Measurements from ENCODE around the gene PPM1F. TPM values are rescaled to one million over a fixed set of nuclear protein-coding genes. Genes with fewer than 3 reads are reported as not detected.

The PPM1F gene
- total RNA-seq, 5 donors from 2014 or later (not counting 1 experiment from before 2014, with no cell fraction given): 18.7 to 29.9 (median 24.4) TPM

- Histone ChIP-seq H3K27ac (ENCODE audit: low read length) (no peak overlapping the region), H3K36me3 (ENCODE audit: control insufficient read depth in 2 of 2, extremely low read depth in 1 of 2, insufficient read depth in 1 of 2, low read length in 1 of 2) (peaks cover 17 to 33% of the 10 kb centered on the region in 2 donors), H3K4me1 (ENCODE audit: control insufficient read depth in 1 of 2, extremely low read depth in 1 of 2, insufficient read depth in 2 of 2, low read length in 2 of 2) (peaks cover 2 to 22% of the 10 kb centered on the region in 2 experiments), H3K27me3 (replicated peaks in 1 of 2; ENCODE audit: control insufficient read depth in 2 of 2, extremely low read depth in 1 of 2, insufficient read depth in 2 of 2, low read length in 1 of 2) (no peaks in the 10 kb centered on the region), H3K9me3 (no peaks in the 10 kb centered on the region), H3K4me3 (ENCODE audit: control insufficient read depth in 1 of 2, extremely low read depth in 1 of 2, low read length in 1 of 2) (no peak overlapping the region)
- no peak overlapping the region for H3K4me3 Mint-ChIP-seq
- no peaks in the 10 kb centered on the region for H3K27me3 Mint-ChIP-seq
- ChIA-PET POLR2A (no interaction called here), CTCF (no interaction called here)
- ATAC-seq (replicated peaks in 1 of 4) (no peak), DNase-seq (no peak)
- H3K27ac Mint-ChIP-seq: no peak overlapping the region
- H3K4me1 Mint-ChIP-seq: peaks cover 42 to 58% (median 51%) of the 10 kb centered on the region in 3 donors
- peaks cover 25% of the 10 kb centered on the region for H3K36me3 Mint-ChIP-seq
- WGBS (ENCODE audit: insufficient coverage): no CpG with 5 or more reads among the region's 1 CpG
- no peaks in the 10 kb centered on the region for H3K9me3 Mint-ChIP-seq
Measured at GRCh38 chr22:21977814-21978213, 25.2 kb upstream of the PPM1F start.

GRCh38 chr22:21975854-21976345 lies 23.3 kb upstream of the PPM1F start:
- no peak overlapping the region for H3K4me3 Mint-ChIP-seq
- Histone ChIP-seq H3K4me3 (ENCODE audit: control insufficient read depth in 1 of 2, extremely low read depth in 1 of 2, low read length in 1 of 2) (no peak overlapping the region), H3K27ac (ENCODE audit: low read length) (no peak overlapping the region), H3K36me3 (ENCODE audit: control insufficient read depth in 2 of 2, extremely low read depth in 1 of 2, insufficient read depth in 1 of 2, low read length in 1 of 2) (peaks cover 26 to 51% of the 10 kb centered on the region in 2 donors), H3K9me3 (no peaks in the 10 kb centered on the region), H3K4me1 (ENCODE audit: control insufficient read depth in 1 of 2, extremely low read depth in 1 of 2, insufficient read depth in 2 of 2, low read length in 2 of 2) (peaks cover 0 to 7% of the 10 kb centered on the region in 2 experiments), H3K27me3 (replicated peaks in 1 of 2; ENCODE audit: control insufficient read depth in 2 of 2, extremely low read depth in 1 of 2, insufficient read depth in 2 of 2, low read length in 1 of 2) (no peaks in the 10 kb centered on the region)
- POLR2A ChIA-PET: no interaction called here
- CTCF ChIA-PET: no interaction called here
- H3K36me3 Mint-ChIP-seq: peaks cover 31% of the 10 kb centered on the region
- no peak for DNase-seq
- 89% methylated on average over 5 of the region's 5 CpGs for WGBS (ENCODE audit: insufficient coverage)
- no peaks in the 10 kb centered on the region for H3K9me3 Mint-ChIP-seq
- H3K27me3 Mint-ChIP-seq: no peaks in the 10 kb centered on the region
- peaks cover 36 to 42% (median 41%) of the 10 kb centered on the region in 3 donors for H3K4me1 Mint-ChIP-seq
- H3K27ac Mint-ChIP-seq: no peak overlapping the region
- ATAC-seq (replicated peaks in 1 of 4): no peak

GRCh38 chr22:21975273-21975672 lies 22.6 kb upstream of the PPM1F start:
- no peaks in the 10 kb centered on the region for H3K27me3 Mint-ChIP-seq
- 91% methylated on average over 4 of the region's 5 CpGs for WGBS (ENCODE audit: insufficient coverage)
- peaks cover 30 to 42% (median 34%) of the 10 kb centered on the region in 3 donors for H3K4me1 Mint-ChIP-seq
- Histone ChIP-seq H3K27me3 (replicated peaks in 1 of 2; ENCODE audit: control insufficient read depth in 2 of 2, extremely low read depth in 1 of 2, insufficient read depth in 2 of 2, low read length in 1 of 2) (no peaks in the 10 kb centered on the region), H3K9me3 (no peaks in the 10 kb centered on the region), H3K4me3 (ENCODE audit: control insufficient read depth in 1 of 2, extremely low read depth in 1 of 2, low read length in 1 of 2) (no peak overlapping the region), H3K27ac (ENCODE audit: low read length) (no peak overlapping the region), H3K36me3 (ENCODE audit: control insufficient read depth in 2 of 2, extremely low read depth in 1 of 2, insufficient read depth in 1 of 2, low read length in 1 of 2) (peaks cover 29 to 57% of the 10 kb centered on the region in 2 donors), H3K4me1 (ENCODE audit: control insufficient read depth in 1 of 2, extremely low read depth in 1 of 2, insufficient read depth in 2 of 2, low read length in 2 of 2) (peaks cover 0 to 3% of the 10 kb centered on the region in 2 experiments)
- H3K9me3 Mint-ChIP-seq: no peaks in the 10 kb centered on the region
- ChIA-PET CTCF (no interaction called here), POLR2A (no interaction called here)
- DNase-seq: no peak
- no peak overlapping the region for H3K27ac Mint-ChIP-seq
- no peak overlapping the region for H3K4me3 Mint-ChIP-seq
- peaks cover 36% of the 10 kb centered on the region for H3K36me3 Mint-ChIP-seq
- ATAC-seq (replicated peaks in 1 of 4): no peak

- Histone ChIP-seq H3K27ac (ENCODE audit: low read length) (no peak overlapping the region), H3K36me3 (ENCODE audit: control insufficient read depth in 2 of 2, extremely low read depth in 1 of 2, insufficient read depth in 1 of 2, low read length in 1 of 2) (peaks cover 29 to 62% of the 10 kb centered on the region in 2 donors), H3K4me1 (ENCODE audit: control insufficient read depth in 1 of 2, extremely low read depth in 1 of 2, insufficient read depth in 2 of 2, low read length in 2 of 2) (peaks cover 0 to 1% of the 10 kb centered on the region in 2 experiments), H3K4me3 (ENCODE audit: control insufficient read depth in 1 of 2, extremely low read depth in 1 of 2, low read length in 1 of 2) (no peak overlapping the region), H3K9me3 (no peaks in the 10 kb centered on the region), H3K27me3 (replicated peaks in 1 of 2; ENCODE audit: control insufficient read depth in 2 of 2, extremely low read depth in 1 of 2, insufficient read depth in 2 of 2, low read length in 1 of 2) (no peaks in the 10 kb centered on the region)
- ChIA-PET CTCF (no interaction called here), POLR2A (no interaction called here)
- ATAC-seq (replicated peaks in 1 of 4) (no peak), DNase-seq (no peak)
- Mint-ChIP-seq H3K4me3 (no peak overlapping the region), H3K27ac (no peak overlapping the region), H3K36me3 (peaks cover 38% of the 10 kb centered on the region), H3K4me1 (peaks cover 23 to 38% (median 26%) of the 10 kb centered on the region in 3 donors), H3K27me3 (no peaks in the 10 kb centered on the region), H3K9me3 (no peaks in the 10 kb centered on the region)
- WGBS (ENCODE audit: insufficient coverage): 92% methylated on average over 10 of the region's 12 CpGs
Measured at GRCh38 chr22:21974058-21974649, 21.5 kb upstream of the PPM1F start.

GRCh38 chr22:21972806-21973205 lies 20.2 kb upstream of the PPM1F start:
- no peak overlapping the region for H3K4me3 ChIP-seq (ENCODE audit: control insufficient read depth in 1 of 2, extremely low read depth in 1 of 2, low read length in 1 of 2)
- H3K27me3 ChIP-seq (replicated peaks in 1 of 2; ENCODE audit: control insufficient read depth in 2 of 2, extremely low read depth in 1 of 2, insufficient read depth in 2 of 2, low read length in 1 of 2): no peaks in the 10 kb centered on the region
- ATAC-seq (replicated peaks in 1 of 4) (no peak), DNase-seq (no peak)
- POLR2A ChIA-PET: no interaction called here
- H3K27me3 Mint-ChIP-seq: no peaks in the 10 kb centered on the region
- no peak overlapping the region for H3K27ac ChIP-seq (ENCODE audit: low read length)
- peaks cover 38% of the 10 kb centered on the region for H3K36me3 Mint-ChIP-seq
- no peaks in the 10 kb centered on the region for H3K4me1 ChIP-seq (ENCODE audit: control insufficient read depth in 1 of 2, extremely low read depth in 1 of 2, insufficient read depth in 2 of 2, low read length in 2 of 2)
- H3K4me1 Mint-ChIP-seq: peaks cover 11 to 25% (median 13%) of the 10 kb centered on the region in 3 donors
- H3K36me3 ChIP-seq (ENCODE audit: control insufficient read depth in 2 of 2, extremely low read depth in 1 of 2, insufficient read depth in 1 of 2, low read length in 1 of 2): peaks cover 33 to 70% of the 10 kb centered on the region in 2 donors
- H3K4me3 Mint-ChIP-seq: no peak overlapping the region
- no peaks in the 10 kb centered on the region for H3K9me3 ChIP-seq
- 79% methylated on average over 6 of the region's 6 CpGs for WGBS (ENCODE audit: insufficient coverage)
- H3K9me3 Mint-ChIP-seq: no peaks in the 10 kb centered on the region
- H3K27ac Mint-ChIP-seq: no peak overlapping the region
- CTCF ChIA-PET: interaction anchor here (0.6 to 1.4 kb wide), 5 partner anchors 10 to 263 kb away, joined by 3 to 8 read pairs (median 3); partner anchors contain the start of gene TOP3B (in 1 of the 2)

GRCh38 chr22:21972293-21972779 lies 19.7 kb upstream of the PPM1F start:
- no peaks in the 10 kb centered on the region for H3K9me3 Mint-ChIP-seq
- peak in 2 of 4 experiments; percentile 63 to 73 for ATAC-seq (replicated peaks in 1 of 4)
- no peaks in the 10 kb centered on the region for H3K27me3 ChIP-seq (replicated peaks in 1 of 2; ENCODE audit: control insufficient read depth in 2 of 2, extremely low read depth in 1 of 2, insufficient read depth in 2 of 2, low read length in 1 of 2)
- no peaks in the 10 kb centered on the region for H3K27me3 Mint-ChIP-seq
- no peaks in the 10 kb centered on the region for H3K4me1 ChIP-seq (ENCODE audit: control insufficient read depth in 1 of 2, extremely low read depth in 1 of 2, insufficient read depth in 2 of 2, low read length in 2 of 2)
- CTCF ChIA-PET: interaction anchor here (0.6 to 1.4 kb wide), 5 partner anchors 10 to 1245 kb away, joined by 3 to 8 read pairs (median 4); partner anchors contain the start of gene TOP3B (in 1 of the 2)
- H3K27ac ChIP-seq (ENCODE audit: low read length): no peak overlapping the region
- peaks cover 33 to 75% of the 10 kb centered on the region in 2 donors for H3K36me3 ChIP-seq (ENCODE audit: control insufficient read depth in 2 of 2, extremely low read depth in 1 of 2, insufficient read depth in 1 of 2, low read length in 1 of 2)
- H3K4me3 Mint-ChIP-seq: no peak overlapping the region
- H3K4me1 Mint-ChIP-seq: peaks cover 8 to 20% (median 11%) of the 10 kb centered on the region in 3 donors
- H3K4me3 ChIP-seq (ENCODE audit: control insufficient read depth in 1 of 2, extremely low read depth in 1 of 2, low read length in 1 of 2): no peak overlapping the region
- no peak overlapping the region for H3K27ac Mint-ChIP-seq
- DNase-seq: peak in 31 of 35 experiments; percentile 19 to 64 (median 42)
- WGBS (ENCODE audit: insufficient coverage): 36% methylated on average over 1 of the region's 7 CpGs
- H3K9me3 ChIP-seq: no peaks in the 10 kb centered on the region
- peaks cover 41% of the 10 kb centered on the region for H3K36me3 Mint-ChIP-seq
- POLR2A ChIA-PET: no interaction called here

Data from T-cell (primary cell).